Amniotic epithelial cell (primary cell): ENCODE data around the gene CFAP57.
"Not testable (repeated sequence)": the region's sequence is repeated elsewhere in the genome, so short reads cannot be mapped to it uniquely, and the experiment has no call there.

Experiments
- DNase-seq: peaks from one replicate; pipeline ENCODE4 v3.0.0-alpha.2; 2010; ENCODE audit warnings: low read depth

CFAP57 gene

DNA sequence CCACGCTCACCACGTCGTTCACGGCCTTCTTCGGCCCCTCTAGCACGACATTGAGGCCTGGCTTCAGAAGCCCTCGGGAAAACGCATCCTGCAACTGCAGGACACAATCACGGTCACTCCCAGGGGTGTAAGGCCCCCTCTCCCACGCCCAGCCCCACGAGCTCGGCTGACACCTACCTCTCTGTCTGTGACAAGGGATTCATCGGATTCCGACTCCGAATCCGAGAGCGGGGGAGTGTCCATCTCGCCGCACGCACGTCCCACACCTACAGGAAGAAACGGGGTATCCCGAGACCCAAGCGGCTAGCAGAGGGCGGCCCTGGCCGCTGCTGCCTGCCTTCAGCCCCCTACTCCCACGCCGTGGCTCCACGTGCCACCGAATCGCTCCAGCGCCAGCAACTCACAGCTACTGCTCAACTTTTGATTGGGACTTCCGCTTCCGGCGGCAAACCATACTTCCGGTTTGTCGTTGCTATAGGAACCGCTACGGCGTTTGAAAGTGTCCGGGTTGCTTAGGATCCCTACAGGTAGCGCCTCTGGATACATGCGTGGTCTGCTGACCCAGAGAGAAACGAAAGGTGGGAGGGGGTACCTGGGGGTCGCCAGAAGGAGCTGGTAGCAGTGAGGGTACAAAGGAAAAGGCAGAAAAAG, at the start of gene CFAP57, which contains the start of gene EBNA1BP2:
CFAP57 (plus strand) TSS at position 455 of the 651 bp plus-strand sequence. CDS start 424 bp downstream, outside the sequence.
EBNA1BP2 (minus strand) TSS at position 415 of the 651 bp plus-strand sequence; CDS start at position 243, 172 bp downstream.
- peak; percentile 94 for DNase-seq

DNA sequence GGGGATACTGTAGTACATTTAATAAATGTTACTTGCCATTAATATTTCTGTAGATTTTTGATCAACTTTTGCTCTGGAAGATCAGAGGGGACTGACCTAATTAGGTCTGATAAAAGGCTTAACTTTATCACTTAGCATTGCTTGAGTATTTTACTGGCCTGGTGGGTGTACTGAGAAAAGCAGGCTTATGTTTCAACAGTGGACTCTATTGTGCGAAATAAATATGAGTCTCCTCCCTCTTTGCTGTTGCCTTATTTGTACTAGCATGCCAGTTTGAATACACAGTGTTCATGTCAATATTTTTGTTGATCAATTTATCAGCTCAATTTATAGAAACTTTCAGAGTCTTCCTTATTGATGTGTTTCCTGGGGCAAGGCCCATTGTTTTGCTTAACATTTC, 49.1 kb upstream of the CFAP57 start:
- no peak for DNase-seq

DNA sequence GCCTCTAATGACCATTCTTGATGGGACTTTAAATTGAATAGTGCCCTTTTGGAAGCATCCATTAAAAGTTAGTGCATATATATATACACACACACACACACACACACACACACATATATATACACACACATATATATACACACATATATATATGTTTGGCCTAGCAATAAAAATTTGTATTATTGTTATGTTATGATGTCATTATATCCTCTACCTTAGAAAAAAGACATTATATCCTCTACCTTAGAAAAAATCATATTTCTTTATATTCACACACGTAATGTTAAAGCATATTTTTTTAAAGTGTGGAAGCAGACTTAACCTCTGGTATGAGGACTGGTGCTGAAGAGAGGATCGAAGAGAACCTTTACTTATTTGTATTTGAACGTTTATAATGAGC, 43.3 kb upstream of the CFAP57 start:
- DNase-seq: no peak

DNA sequence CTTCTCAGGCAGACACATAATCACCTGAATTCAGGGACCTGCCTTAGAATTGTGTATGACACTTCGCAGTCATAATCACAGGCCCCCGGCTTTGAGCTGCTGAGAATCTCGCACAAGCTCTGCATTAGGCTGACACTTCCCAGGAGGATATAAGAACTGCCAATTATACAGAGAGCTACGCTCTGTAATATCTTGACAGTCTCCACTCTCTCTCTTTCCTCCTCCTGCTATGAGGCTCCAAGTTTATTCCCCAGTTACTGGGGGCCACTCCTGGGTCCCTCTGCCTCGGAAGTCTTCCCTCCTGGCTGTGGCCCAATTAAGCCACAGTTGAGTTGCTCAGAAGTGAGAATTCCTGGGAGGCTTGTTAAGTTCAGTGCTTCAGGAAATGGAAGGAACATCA, 42.7 kb upstream of the CFAP57 start:
- no peak for DNase-seq

DNA sequence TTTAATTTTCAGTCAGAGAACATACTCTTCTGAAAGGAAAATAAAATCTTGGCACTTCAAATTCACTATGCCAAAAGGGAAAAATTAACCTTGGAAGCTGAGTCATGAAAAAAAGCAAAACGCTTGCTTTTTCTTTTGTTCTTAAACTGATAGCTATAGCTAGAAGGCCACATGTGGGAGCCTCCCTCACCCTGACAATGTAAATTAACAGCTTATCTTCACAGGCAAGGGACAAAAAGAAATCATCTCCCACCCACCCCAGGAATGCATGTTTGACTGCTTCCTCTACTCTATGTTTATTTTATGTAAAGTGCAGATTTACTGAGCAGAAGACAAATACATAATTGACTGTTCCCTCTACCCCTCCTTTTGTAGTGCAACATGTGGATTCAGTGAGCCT, 38.1 kb upstream of the CFAP57 start:
- DNase-seq: no peak

DNA sequence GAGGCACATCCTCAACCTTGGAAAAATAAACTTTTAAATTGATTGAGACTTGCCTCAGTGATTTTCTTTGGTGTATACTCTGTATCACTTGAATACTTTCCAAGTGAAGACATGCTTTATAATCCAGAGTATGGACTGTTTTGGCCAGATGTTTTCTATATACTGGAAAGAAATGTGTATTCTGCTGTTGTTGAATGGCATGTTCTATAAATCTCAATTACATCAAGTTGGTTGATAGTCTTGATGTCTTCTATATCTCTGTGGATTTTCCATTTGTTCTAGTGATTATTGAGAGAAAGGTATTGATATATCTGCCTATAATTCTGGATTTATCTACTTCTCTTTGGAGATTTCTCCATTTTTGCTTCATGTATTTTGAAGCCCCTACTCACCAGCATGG, 37.5 kb upstream of the CFAP57 start:
- DNase-seq: no peak

DNA sequence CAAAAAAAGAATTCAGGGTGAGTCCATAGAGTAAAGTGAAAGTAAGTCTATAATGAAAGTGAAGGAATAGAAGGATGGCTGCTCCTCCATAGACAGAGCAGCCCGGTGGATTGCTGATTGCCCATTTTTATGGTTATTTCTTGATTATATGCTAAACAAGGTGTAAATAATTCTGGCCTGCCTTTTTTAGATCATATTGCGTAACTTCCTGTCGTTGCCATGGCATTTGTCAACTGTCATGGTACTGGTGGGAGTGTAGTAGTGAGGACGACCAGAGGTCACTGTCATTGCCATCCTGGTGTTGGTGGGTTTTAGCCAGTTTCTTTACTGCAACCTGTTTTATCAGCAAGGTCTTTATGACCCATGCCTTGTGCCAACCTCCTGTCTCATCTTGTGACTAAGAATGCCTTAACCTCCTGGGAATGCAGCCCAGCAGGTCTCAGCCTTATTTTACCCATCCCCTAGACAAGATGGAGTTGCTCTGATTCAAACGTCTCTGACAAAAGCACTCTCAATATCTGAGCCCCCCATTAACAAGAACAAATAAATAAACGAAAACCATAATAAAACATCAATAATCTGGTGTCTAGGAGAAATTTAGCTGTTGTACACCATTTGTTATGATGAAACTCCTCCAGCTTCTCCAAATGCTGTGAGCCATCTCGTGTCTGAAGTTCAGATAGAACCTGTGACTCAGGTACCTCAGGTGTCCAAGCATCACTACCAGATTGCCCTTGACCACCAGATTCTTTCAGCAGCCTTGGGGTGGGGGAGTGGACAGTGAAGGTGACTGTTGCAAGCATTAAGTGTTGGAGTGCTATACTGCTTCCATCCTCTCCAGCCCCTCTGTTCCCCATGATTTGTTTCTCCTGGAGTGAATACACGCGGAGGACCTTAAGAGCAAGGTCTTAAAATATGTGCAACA, 36.0 kb upstream of the CFAP57 start:
- DNase-seq: no peak

DNA sequence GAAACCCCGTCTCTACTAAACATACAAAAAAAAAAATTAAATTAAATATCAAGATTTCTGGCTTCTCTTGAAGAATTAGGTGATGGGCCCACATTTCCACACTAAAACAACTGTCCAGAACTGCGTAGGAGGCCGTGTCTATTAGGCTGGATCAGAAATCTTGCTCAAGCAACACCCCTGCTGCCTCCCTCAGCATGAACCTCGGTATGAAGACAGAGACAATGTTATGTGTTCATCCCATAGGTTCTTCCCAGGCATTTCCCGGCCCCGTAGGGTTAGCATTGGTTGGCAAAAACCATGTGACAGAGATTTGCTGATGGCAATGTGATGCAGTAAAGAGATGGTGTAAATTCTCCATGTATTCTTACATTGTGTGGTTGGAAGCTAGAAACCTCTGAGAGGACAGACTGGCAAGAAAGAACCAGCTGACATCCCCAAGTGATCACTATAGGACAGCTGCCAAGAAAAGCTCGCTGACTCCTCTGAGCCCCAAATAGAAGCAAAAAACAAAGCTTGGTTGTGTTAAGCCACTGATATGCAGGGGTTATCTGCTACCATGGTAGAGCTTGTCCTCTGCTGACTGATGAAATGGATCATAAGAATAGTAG, 34.6 kb upstream of the CFAP57 start:
- peak; percentile 5 for DNase-seq

DNA sequence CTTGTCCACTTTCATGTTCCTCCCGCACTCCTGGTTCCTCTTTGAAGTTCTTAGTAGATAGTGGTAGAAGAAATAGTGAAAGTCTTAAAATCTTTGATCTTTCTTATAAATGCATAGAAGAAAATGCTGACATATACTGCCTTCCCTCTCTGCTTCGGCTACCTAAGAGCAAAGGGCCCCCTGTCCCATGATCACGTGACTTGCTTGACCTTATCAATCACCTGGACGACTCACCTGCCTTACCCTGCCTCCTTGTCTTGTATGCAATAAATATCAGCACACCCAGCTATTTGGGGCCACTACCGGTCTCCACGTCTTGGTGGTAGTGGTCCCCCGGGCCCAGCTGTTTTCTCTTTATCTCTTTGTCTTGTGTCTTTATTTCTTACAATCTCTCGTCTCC, 32.8 kb upstream of the CFAP57 start:
- DNase-seq: not testable (repeated sequence)

DNA sequence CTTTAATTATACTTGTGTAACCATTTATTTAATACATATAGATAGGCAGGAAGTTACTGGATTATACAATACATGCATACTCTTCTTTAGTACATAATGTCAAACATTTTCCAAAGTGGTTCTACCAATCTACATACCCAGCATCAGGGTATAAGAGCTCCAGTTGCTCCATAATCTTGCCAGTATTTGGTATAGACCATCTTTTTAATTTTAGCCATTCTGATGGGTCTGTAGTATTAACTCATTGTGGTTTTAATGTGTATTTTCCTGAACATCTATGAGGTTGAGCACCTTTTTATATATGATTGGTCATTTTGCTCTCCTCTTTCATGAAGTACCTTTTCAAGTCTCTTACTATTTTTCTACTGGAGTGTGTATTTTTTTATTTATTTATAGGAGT, 32.1 kb upstream of the CFAP57 start:
- DNase-seq: no peak

DNA sequence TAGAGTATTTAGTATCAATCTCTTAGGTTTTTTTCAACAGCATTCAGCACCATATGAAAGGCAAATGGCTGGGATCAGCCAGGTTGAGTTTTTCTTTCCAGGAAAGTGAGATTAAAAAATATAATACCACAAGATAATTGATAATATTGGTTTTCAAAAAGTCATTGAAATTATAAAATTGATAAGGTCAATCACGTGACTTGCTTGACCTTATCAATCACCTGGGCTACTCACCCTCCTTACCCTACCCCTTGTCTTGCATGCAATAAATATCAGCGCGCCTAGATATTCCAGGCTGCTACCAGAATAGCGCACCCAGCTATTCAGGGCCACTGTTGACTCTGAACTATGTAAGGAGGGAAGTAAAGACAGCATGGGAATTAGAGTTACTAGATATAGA, 31.5 kb upstream of the CFAP57 start:
- no peak for DNase-seq

DNA sequence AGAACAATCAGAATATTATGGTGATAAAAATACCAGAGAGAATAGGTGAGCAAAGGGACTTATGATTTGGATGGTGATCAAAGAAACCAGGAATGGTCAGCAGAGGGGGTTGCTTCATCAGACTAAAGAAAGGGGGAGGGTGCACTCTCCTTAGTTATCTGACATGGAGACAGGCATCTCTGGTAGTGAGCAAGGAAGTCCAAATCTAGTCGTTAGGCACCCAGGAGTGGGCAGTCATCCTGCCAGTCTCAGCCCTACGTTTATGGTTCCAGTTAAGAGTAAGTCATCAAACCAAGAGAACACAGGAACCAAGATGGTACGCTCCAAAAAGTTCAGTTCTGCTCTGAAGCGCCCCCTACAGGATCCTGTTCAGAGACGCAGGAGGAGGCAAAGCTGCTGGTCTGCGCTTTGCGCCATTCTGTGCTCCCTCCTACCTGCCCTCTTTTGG, 28.7 kb upstream of the CFAP57 start:
- DNase-seq: peak; percentile 7

DNA sequence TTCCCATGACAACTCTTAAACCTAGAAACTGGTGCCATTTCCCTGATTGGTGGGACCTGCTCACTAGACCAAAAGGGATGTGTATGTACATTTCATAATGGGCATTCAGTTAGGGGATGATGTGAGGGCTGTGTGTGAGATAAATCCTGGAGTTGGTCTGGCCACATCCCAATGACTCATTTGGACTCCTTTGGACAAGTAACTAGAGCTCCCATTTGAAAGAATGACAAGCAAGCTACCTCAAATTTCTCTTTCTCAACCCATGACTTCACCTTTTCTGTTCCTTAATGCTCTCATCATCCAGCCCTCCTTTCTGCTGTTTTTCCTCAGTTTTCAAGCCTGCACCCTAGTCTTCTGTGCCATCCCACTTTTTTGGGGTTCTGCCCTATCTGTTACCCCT, 27.9 kb upstream of the CFAP57 start:
- peak; percentile 76 for DNase-seq

DNA sequence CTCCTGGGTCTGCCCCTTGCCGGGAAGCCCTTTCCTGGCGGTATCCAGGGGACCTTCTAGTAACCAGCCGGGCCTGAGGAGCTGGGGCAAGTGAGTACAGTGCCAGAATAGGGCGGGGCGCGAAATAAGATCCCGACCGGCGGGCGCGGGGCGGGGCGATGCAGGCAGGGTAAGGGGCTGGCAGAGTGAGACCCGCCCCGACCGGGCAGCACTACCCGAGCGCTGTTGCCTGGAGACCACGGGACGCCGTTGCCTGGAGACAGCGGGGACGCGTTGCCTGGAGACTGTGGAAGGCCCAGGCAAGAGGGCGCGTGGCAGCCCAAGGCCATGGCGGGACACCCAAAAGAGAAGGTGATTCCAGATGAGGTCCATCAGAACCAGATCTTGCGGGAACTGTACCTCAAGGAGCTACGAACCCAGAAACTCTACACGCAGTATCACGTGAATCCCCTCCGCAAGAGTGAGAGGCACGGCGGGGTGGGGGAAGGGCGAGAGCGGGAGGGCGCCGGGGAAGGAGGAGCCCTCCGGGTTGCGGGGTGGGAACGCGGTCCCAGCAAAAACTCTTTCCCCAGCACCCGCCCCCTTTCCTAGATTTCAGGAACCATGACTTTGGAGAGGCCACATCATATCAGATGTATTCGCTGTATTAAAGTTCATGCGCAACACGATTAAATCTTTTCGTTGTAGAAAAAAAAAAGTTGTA, 24.4 kb upstream of the CFAP57 start:
- peak; percentile 46 for DNase-seq

DNA sequence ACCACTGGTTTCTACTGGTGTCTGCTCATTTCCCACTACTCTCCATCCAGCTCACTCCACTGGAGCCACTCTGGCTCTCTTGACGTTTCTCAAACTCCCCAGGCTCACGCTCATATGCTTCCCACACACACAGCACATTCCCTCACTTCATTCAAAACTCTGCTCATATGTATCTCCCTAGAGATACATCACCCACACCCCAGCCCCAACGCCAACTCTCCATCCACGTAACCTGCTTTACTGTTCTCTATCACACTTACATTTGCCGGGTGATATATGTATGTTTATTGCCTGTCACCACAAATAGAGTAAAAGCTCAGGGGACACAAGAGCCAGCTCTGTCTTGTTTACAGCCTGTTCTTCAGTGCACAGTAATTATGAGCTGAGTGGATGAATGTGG, 22.2 kb upstream of the CFAP57 start:
- DNase-seq: no peak

DNA sequence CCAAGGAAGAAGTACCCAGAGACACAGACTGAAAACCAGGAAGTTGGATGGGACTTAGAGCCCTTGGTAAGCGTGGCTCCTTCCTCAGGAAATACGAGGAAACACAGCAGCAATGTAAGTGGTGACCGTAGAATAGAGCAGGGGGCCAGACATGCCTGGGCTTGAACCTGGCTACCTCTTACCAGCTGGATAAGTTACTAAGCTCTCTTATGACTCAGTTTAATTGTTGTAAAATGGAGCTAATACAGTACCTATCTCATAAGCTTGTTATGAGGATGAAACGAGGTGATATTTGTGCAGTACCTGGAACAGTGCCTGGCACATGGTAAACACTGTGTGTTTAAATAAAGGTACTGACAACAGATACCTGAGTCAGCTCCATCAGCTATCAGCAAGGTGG, 19.3 kb upstream of the CFAP57 start:
- DNase-seq: no peak

DNA sequence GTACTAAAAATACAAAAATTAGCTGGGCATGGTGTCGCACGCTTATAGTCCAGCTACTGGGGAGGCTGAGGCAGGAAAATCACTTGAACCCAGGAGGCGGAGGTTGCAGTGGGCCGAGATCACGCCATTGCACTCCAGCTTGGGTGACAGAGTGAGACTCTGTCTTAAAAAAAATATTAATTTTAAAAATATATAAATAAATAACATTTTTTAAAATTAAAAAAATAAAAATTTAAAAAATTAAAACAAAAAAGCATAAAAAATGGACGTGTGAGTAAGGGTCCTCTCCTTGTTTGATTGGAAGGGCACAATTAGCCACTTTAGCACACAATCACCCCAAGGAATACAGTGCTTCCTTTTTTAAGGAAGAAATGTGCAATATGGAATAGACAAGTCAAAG, 18.7 kb upstream of the CFAP57 start:
- no peak for DNase-seq

DNA sequence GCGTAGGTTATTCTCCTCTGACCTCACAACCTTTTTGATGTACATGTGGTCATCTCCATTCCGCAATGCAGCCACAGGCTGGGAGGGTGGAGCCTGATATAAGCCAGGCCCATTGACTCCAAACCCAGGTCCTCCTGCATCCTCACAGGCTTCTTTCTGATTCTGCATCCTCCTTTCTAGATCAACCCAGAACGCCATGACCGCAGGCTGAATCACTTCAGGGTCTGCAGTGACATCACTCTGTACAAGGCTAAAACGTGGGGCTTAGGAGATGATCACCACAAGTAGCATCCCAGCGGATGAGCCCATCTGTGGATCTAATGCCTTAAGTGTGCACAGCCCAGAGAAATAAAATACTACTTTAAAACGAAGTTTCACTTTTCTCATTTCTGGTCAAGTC, 16.1 kb upstream of the CFAP57 start:
- DNase-seq: no peak

DNA sequence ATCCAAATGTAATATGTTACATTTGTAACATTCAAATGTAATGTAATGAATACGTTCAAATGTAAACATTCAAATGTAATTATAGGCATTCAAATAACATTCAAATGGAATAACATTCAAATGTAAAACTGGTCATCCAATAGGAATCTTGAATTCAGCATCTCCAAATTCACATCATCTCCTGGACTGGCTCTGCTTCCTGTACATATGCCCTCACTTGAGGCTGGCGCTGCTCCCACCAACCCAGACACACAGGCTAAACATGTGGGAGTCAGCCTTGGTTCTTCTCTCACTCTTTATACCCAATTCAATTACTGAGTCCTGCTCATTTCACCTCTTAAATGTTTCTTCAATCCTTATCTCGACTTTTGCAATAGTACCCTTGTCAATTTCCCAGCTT, 7.0 kb upstream of the CFAP57 start:
- DNase-seq: no peak

DNA sequence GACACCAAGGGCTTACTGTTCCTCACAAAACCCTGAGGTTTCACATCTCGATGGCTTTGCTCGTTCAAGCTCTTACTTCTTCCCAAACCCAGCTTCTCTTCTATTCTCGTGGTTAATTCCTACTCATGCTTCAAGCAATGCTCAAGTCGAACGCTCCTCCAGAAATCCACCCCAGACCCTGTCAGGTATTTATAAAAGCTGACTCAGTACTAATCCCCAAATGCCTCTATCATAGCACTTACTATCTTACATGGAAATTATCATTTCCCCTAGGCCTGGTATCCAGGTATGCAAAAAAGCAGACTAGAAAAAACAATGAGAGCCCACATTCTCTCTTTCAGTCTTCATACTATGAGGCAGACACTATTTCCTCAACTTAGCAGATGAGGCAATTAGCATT, 6.4 kb upstream of the CFAP57 start:
- DNase-seq: no peak

DNA sequence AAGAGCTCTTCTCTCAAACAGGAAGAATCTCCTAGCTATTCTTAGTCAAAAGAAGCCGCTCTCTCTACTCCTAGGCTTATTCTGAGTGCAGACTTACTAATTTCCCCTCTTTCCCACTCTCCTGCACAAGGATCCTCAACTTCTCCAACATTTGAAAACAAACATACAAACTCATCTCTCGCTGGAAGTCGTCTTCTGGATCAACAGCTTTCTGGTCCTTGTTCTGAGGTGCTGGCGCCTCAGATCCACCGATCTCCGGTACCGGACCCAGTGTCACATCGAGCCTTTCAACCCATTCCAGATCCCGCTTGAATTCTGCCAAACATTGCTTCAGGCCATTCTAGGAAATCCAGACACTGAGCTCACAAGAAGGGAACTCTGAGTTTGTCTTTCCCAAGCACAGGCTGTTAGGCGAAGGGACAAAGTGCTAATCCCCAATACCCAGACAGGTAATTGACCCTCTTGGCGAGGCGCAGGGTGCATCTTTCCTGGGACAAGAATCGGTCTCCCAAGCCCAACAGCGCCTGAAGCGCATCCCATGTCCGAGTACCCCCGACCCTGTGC, 736 bp upstream of the CFAP57 start:
- DNase-seq: no peak

DNA sequence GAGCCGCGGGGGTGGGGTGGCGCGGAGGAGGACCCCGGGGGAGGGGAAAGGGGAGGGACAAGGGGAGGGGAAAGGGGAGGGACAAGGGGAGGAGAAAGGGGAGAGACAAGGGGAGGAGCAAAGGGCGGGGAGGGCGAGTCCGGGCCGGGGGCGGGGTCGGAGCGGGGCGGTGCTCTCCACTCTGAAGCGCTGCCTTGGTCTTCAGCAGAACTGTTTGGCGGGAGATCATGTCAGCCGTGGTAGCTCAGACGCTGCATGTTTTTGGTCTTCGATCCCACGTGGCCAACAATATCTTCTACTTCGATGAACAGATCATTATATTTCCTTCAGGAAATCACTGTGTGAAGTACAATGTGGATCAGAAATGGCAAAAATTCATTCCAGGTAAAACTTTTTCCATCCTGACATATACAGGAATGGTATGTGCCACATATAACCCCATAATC, 420 bp downstream of the CFAP57 start:
- peak; percentile 87 for DNase-seq
